Measurements from ENCODE around the gene RAB15. TPM values are rescaled to one million over a fixed set of nuclear protein-coding genes. Genes with fewer than 3 reads are reported as not detected.

Gene RAB15
- total and polyA plus RNA-seq, 2 donors: 10.4 to 11.4 TPM

DNA sequence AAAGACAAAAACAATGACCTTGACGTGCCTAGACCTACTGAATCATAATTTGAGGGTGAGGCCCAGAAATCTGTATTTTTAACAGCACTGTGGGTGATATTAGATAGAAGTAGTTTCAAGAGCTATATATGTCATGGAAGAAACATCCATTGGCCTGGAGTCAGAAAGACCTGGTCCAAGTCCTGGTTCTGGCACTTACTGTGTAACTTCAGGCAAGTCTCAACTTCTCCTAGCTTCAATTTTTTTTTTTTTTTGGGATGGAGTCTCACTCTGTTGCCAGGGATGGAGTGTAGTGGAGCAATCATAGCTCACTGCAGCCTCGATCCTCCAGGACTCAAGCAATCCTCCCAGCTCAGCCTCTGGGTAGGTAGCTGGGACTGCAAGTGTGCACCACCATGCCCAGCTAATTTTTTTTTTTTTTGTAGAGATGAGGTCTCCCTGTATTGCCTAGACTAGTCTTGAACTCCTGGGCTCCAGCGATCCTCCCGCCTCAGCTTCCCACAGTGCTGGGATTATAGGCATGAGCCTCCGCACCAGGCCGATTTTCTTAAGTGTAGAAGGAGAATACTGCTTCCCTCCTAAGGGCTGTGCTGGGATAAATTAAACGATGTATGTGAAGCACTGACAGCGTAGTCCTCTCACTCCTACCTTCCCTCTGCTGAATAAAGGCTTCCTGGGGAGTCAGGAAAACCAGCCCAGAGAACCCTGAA, 15.3 kb downstream of the RAB15 start:
- Histone ChIP-seq H3K4me1 (ENCODE audit: insufficient read depth) (no peaks in the 10 kb centered on the region), H3K4me3 (ENCODE audit: low read depth, low read length) (no peak overlapping the region), H3K36me3 (ENCODE audit: insufficient read depth) (no peaks in the 10 kb centered on the region), H3K27ac (ENCODE audit: low read depth) (no peak overlapping the region)
- DNase-seq (ENCODE audit: extremely low spot score): no peak
- 84% methylated on average over 8 of the region's 8 CpGs for WGBS

GRCh38 chr14:64955297-64955696, 16.8 kb downstream of the RAB15 start:
- DNase-seq (ENCODE audit: extremely low spot score): no peak
- 78% methylated on average over 6 of the region's 6 CpGs for WGBS
- Histone ChIP-seq H3K4me1 (ENCODE audit: insufficient read depth) (no peaks in the 10 kb centered on the region), H3K27ac (ENCODE audit: low read depth) (no peak overlapping the region), H3K36me3 (ENCODE audit: insufficient read depth) (no peaks in the 10 kb centered on the region), H3K4me3 (ENCODE audit: low read depth, low read length) (no peak overlapping the region)

GRCh38 chr14:64954491-64955240, 17.5 kb downstream of the RAB15 start:
- Histone ChIP-seq H3K4me3 (ENCODE audit: low read depth, low read length) (no peak overlapping the region), H3K36me3 (ENCODE audit: insufficient read depth) (no peaks in the 10 kb centered on the region), H3K4me1 (ENCODE audit: insufficient read depth) (no peaks in the 10 kb centered on the region), H3K27ac (ENCODE audit: low read depth) (no peak overlapping the region)
- WGBS: 90% methylated on average over 9 of the region's 9 CpGs
- DNase-seq (ENCODE audit: extremely low spot score): no peak

DNA sequence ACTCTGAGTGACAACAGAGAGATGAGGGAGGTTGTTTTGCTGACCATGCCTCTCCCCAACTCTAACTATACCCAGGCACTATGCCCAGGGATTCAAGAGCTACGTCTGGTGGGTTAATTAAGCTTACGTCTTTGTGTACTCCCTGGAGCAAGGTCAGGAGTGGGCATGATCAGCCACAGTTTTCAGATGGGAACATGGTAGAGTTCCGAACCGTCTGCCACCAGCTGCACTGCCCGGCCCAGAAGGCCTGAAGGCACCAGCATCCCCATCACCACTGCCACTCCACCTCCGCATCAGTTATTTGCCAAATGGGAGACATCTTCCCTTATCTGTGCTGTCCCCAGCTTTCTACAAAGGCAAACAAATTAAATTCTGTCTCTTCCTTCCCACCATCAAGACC, 18.5 kb downstream of the RAB15 start:
- Histone ChIP-seq H3K36me3 (ENCODE audit: insufficient read depth) (no peaks in the 10 kb centered on the region), H3K4me3 (ENCODE audit: low read depth, low read length) (no peak overlapping the region), H3K27ac (ENCODE audit: low read depth) (no peak overlapping the region), H3K4me1 (ENCODE audit: insufficient read depth) (no peaks in the 10 kb centered on the region)
- 92% methylated on average over 6 of the region's 6 CpGs for WGBS
- no peak for DNase-seq (ENCODE audit: extremely low spot score)

DNA sequence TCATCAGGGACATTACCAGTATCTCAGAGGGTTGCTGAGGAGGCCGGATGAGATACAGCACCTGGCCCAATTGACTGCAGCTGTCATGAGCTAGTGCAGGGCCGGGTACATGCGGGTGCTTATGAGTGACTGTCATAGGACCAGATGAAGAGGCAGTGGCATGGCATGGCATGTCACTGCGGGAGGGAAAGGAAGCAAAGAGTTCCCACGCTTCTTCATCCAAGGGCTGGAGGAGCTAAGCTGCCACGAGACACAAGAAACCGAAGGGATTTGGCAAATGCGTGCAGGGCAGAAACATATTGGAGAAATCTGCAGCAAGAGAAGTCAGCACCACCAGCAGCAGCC, 18.9 kb downstream of the RAB15 start:
- no peak overlapping the region for H3K4me3 ChIP-seq (ENCODE audit: low read depth, low read length)
- H3K36me3 ChIP-seq (ENCODE audit: insufficient read depth): no peaks in the 10 kb centered on the region
- no peak for DNase-seq (ENCODE audit: extremely low spot score)
- no peak overlapping the region for H3K27ac ChIP-seq (ENCODE audit: low read depth)
- WGBS: 89% methylated on average over 8 of the region's 8 CpGs
- no peaks in the 10 kb centered on the region for H3K4me1 ChIP-seq (ENCODE audit: insufficient read depth)

- H3K36me3 ChIP-seq (ENCODE audit: insufficient read depth): no peaks in the 10 kb centered on the region
- H3K27ac ChIP-seq (ENCODE audit: low read depth): no peak overlapping the region
- DNase-seq (ENCODE audit: extremely low spot score): no peak
- no peaks in the 10 kb centered on the region for H3K4me1 ChIP-seq (ENCODE audit: insufficient read depth)
- no peak overlapping the region for H3K4me3 ChIP-seq (ENCODE audit: low read depth, low read length)
- WGBS: 68% methylated on average over 7 of the region's 7 CpGs
Measured at GRCh38 chr14:64952598-64953309, 19.4 kb downstream of the RAB15 start.

- no peak for DNase-seq (ENCODE audit: extremely low spot score)
- Histone ChIP-seq H3K36me3 (ENCODE audit: insufficient read depth) (no peaks in the 10 kb centered on the region), H3K4me1 (ENCODE audit: insufficient read depth) (no peaks in the 10 kb centered on the region), H3K27ac (ENCODE audit: low read depth) (no peak overlapping the region), H3K4me3 (ENCODE audit: low read depth, low read length) (no peak overlapping the region)
Measured at GRCh38 chr14:64951724-64952123, 20.4 kb downstream of the RAB15 start.

GRCh38 chr14:64951291-64951690, 20.8 kb downstream of the RAB15 start:
- H3K36me3 ChIP-seq (ENCODE audit: insufficient read depth): no peaks in the 10 kb centered on the region
- H3K4me3 ChIP-seq (ENCODE audit: low read depth, low read length): no peak overlapping the region
- WGBS: 95% methylated on average over 8 of the region's 8 CpGs
- H3K4me1 ChIP-seq (ENCODE audit: insufficient read depth): no peaks in the 10 kb centered on the region
- no peak overlapping the region for H3K27ac ChIP-seq (ENCODE audit: low read depth)
- DNase-seq (ENCODE audit: extremely low spot score): no peak

- 97% methylated on average over 8 of the region's 8 CpGs for WGBS
- Histone ChIP-seq H3K4me1 (ENCODE audit: insufficient read depth) (no peaks in the 10 kb centered on the region), H3K27ac (ENCODE audit: low read depth) (no peak overlapping the region), H3K36me3 (ENCODE audit: insufficient read depth) (no peaks in the 10 kb centered on the region), H3K4me3 (ENCODE audit: low read depth, low read length) (no peak overlapping the region)
- DNase-seq (ENCODE audit: extremely low spot score): no peak
Measured at GRCh38 chr14:64950889-64951288, 21.2 kb downstream of the RAB15 start.

- H3K36me3 ChIP-seq (ENCODE audit: insufficient read depth): no peaks in the 10 kb centered on the region
- WGBS: 93% methylated on average over 8 of the region's 8 CpGs
- no peak overlapping the region for H3K4me3 ChIP-seq (ENCODE audit: low read depth, low read length)
- no peaks in the 10 kb centered on the region for H3K4me1 ChIP-seq (ENCODE audit: insufficient read depth)
- DNase-seq (ENCODE audit: extremely low spot score): no peak
- H3K27ac ChIP-seq (ENCODE audit: low read depth): no peak overlapping the region
Measured at GRCh38 chr14:64948612-64949210, 23.4 kb downstream of the RAB15 start.

GRCh38 chr14:64947710-64948611, 24.2 kb downstream of the RAB15 start:
- H3K27ac ChIP-seq (ENCODE audit: low read depth): no peak overlapping the region
- no peak overlapping the region for H3K4me3 ChIP-seq (ENCODE audit: low read depth, low read length)
- no peaks in the 10 kb centered on the region for H3K4me1 ChIP-seq (ENCODE audit: insufficient read depth)
- no peak for DNase-seq (ENCODE audit: extremely low spot score)
- 88% methylated on average over 28 of the region's 28 CpGs for WGBS
- no peaks in the 10 kb centered on the region for H3K36me3 ChIP-seq (ENCODE audit: insufficient read depth)

GRCh38 chr14:64946310-64947045, 25.7 kb downstream of the RAB15 start:
- H3K36me3 ChIP-seq (ENCODE audit: insufficient read depth): no peaks in the 10 kb centered on the region
- H3K27ac ChIP-seq (ENCODE audit: low read depth): no peak overlapping the region
- WGBS: 86% methylated on average over 6 of the region's 6 CpGs
- no peak overlapping the region for H3K4me3 ChIP-seq (ENCODE audit: low read depth, low read length)
- no peak for DNase-seq (ENCODE audit: extremely low spot score)
- H3K4me1 ChIP-seq (ENCODE audit: insufficient read depth): no peaks in the 10 kb centered on the region

All from urinary bladder (tissue), 4 donors.